Measurements from ENCODE around the gene CLEC4D.
"Not testable (repeated sequence)": the region's sequence is repeated elsewhere in the genome, so short reads cannot be mapped to it uniquely, and the experiment has no call there.

The CLEC4D gene

DNA sequence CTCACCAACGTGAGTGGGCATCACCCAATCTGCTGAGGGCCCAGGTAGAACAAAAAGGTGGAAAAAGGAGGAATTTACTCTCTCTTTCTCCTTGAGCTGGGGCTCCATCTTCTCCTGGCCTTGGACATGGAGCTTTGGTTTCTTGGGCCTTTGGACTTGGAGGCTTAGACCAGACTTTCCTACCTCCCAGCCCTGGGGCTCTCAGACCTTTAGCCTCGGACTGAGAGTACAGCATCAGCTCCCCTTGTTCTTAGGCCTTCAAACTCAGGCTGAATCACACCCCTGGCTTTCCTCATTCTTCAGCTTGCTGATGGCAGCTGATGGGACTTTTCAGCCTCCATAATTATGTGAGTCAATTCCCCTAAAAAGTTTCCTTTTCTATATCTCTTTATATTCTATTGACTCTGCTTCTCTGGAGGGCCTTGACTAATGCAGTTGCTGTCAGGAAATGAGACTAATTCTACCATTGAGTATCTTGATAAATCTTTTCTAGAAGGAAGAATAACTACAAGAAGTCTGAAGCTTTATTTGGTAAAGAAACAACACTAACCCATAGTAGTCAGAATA, 43.3 kb downstream of the CLEC4D start:
- 80% methylated on average over 2 of the region's 2 CpGs; no CpG with 5 or more reads in 1 of the 2 experiments for WGBS, 2 experiments (ENCODE audit: insufficient coverage in 2 of 2)
- peaks cover 5% of the 10 kb centered on the region for H3K9me3 ChIP-seq (ENCODE audit: control insufficient read depth, low read length)
- H3K36me3 ChIP-seq (ENCODE audit: control insufficient read depth, insufficient read depth, low read length), result no peaks in the 10 kb centered on the region
- no peaks in the 10 kb centered on the region for H3K4me1 ChIP-seq (ENCODE audit: control insufficient read depth, insufficient read depth, low read length, poor library complexity, severe bottlenecking)
- no peak overlapping the region for H3K27ac ChIP-seq (ENCODE audit: low read depth, low read length, severe bottlenecking)
- H3K4me3 ChIP-seq (ENCODE audit: extremely low read depth, insufficient read depth, low read length, poor library complexity, severe bottlenecking), result no peak overlapping the region

DNA sequence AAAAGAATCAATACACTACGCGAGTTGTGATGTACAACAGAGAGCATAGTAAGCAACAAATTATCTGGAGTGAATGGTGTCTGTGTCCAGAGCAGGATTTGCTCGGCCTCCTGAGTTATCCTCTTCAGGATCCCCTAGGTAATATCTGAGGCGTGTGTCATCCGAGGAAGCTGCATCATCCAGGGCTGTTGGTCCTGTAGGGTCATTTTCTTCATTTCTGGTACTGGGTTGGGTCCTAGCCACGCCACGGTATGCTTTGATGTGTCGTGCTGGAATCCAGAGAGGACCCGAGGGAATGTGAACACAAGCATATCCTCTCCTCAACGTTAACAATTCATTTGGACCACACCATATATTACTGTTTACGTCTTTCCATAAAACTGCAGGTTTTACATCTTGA, 46.4 kb downstream of the CLEC4D start:
- 88 to 92% methylated on average over 8 to 9 of the region's 11 CpGs for WGBS, 2 experiments (ENCODE audit: insufficient coverage in 2 of 2)
- Histone ChIP-seq H3K27ac (ENCODE audit: low read depth, low read length, severe bottlenecking) (no peak overlapping the region), H3K9me3 (ENCODE audit: control insufficient read depth, low read length) (peaks cover 12% of the 10 kb centered on the region), H3K4me1 (ENCODE audit: control insufficient read depth, insufficient read depth, low read length, poor library complexity, severe bottlenecking) (no peaks in the 10 kb centered on the region), H3K4me3 (ENCODE audit: extremely low read depth, insufficient read depth, low read length, poor library complexity, severe bottlenecking) (no peak overlapping the region), H3K36me3 (ENCODE audit: control insufficient read depth, insufficient read depth, low read length) (no peaks in the 10 kb centered on the region)

DNA sequence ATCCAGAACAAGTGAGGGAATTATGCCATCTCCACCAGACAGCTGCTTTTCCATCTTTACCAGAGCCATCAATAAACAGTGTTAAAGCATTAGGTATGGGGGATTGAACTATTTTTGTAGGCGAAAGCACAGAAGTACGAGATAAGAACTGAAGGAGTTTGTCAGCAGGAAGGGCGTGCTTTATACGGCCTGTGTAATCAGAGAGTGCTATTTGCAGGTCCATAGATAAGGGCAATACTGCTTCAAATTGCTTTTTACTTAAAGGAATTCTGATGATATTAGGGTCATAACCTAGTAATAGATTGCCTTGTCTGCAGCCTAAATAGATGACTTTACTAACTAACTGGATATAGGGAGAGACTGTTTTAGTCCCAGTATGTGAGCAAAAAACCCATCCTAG, 47.7 kb downstream of the CLEC4D start:
- no peaks in the 10 kb centered on the region for H3K36me3 ChIP-seq (ENCODE audit: control insufficient read depth, insufficient read depth, low read length)
- H3K27ac ChIP-seq (ENCODE audit: low read depth, low read length, severe bottlenecking), result no peak overlapping the region
- H3K9me3 ChIP-seq (ENCODE audit: control insufficient read depth, low read length), result peaks cover 12% of the 10 kb centered on the region
- WGBS, 2 experiments (ENCODE audit: insufficient coverage in 2 of 2), result 84 to 96% methylated on average over 4 of the region's 4 CpGs
- no peak overlapping the region for H3K4me3 ChIP-seq (ENCODE audit: extremely low read depth, insufficient read depth, low read length, poor library complexity, severe bottlenecking)
- no peaks in the 10 kb centered on the region for H3K4me1 ChIP-seq (ENCODE audit: control insufficient read depth, insufficient read depth, low read length, poor library complexity, severe bottlenecking)

DNA sequence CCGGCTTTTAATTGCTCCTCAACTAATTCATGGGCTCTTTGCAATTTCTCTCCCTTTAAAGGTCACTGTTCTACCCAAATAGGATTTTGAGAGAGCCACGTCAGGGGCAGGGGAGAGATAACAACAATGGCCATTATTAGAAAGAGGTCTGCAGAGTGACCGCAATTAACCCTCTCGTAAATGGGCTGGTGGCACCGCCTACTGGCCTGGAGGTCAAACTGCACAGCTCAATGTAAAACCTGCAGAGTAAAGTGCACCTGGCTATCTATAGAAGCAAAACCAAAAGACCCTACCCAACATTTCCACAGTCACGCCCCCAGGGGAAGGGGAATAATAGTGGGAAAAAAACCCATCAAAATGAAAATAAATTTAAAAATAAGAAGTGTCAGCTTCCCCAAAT, 49.0 kb downstream of the CLEC4D start:
- Histone ChIP-seq H3K4me3 (ENCODE audit: extremely low read depth, insufficient read depth, low read length, poor library complexity, severe bottlenecking) (no peak overlapping the region), H3K36me3 (ENCODE audit: control insufficient read depth, insufficient read depth, low read length) (no peaks in the 10 kb centered on the region), H3K4me1 (ENCODE audit: control insufficient read depth, insufficient read depth, low read length, poor library complexity, severe bottlenecking) (no peaks in the 10 kb centered on the region), H3K27ac (ENCODE audit: low read depth, low read length, severe bottlenecking) (no peak overlapping the region), H3K9me3 (ENCODE audit: control insufficient read depth, low read length) (peaks cover 12% of the 10 kb centered on the region)
- 100% methylated on average over 2 to 4 of the region's 6 CpGs for WGBS, 2 experiments (ENCODE audit: insufficient coverage in 2 of 2)

DNA sequence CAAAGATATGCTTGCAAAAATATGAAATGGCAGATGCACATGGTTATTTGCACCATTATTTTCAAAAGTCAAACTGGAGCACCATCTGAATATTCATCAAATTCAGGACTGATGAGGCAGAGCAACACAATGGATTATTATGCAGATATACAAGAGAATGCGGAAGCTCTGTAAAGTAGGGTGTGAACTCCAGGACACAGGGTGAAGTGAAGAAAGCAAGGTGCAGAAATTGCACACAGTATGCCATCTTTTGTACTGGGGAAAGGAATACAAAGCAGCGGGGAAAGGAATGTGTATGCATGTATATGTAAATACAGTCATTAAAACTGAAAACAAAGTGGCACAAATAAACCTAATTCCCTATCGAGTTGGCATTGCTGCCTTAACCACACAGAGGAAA, 50.1 kb downstream of the CLEC4D start:
- Histone ChIP-seq H3K36me3 (ENCODE audit: control insufficient read depth, insufficient read depth, low read length) (no peaks in the 10 kb centered on the region), H3K4me3 (ENCODE audit: extremely low read depth, insufficient read depth, low read length, poor library complexity, severe bottlenecking) (no peak overlapping the region), H3K27ac (ENCODE audit: low read depth, low read length, severe bottlenecking) (no peak overlapping the region), H3K9me3 (ENCODE audit: control insufficient read depth, low read length) (peaks cover 12% of the 10 kb centered on the region), H3K4me1 (ENCODE audit: control insufficient read depth, insufficient read depth, low read length, poor library complexity, severe bottlenecking) (no peaks in the 10 kb centered on the region)
- 50 to 51% methylated on average over 2 of the region's 3 CpGs for WGBS, 2 experiments (ENCODE audit: insufficient coverage in 2 of 2)

DNA sequence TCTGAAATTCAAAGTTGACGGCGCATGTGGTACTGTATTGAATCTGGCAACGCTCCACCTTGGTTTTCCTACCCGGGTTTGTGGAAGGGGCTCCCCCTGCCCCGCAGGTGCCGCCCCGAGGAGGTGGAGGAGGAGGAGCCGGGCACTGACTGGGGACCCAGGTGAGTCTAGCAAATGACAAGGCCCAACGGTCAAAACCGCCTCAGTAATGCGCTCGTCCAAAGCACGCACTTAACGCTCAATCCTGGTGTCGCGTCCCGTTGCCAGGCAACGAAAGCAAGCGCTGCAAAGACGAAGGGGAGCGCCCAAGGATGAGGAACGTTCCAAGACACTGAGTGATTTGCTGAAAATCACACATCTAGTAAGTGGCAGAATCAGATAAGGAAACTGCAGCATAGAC, 51.4 kb downstream of the CLEC4D start:
- 90 to 92% methylated on average over 17 to 20 of the region's 22 CpGs for WGBS, 2 experiments (ENCODE audit: insufficient coverage in 2 of 2)
- no peaks in the 10 kb centered on the region for H3K36me3 ChIP-seq (ENCODE audit: control insufficient read depth, insufficient read depth, low read length)

DNA sequence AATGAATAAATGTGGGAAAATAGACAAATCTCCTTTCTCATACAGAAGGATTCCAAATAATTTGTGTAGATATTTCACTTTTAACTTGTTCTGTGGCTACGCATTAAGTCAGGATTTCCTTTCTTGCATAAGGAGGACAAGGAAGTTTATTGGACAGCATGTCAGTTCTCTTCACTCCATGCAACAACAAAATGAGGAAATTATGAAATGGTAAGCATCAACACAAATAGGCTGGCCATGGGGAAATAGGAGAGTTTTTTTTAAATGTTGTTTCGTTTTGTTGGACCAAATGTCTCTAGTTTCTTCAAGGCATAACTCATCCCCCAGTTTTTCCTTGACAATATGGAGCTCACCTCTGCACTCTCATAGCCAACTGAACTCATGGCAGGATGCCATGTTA, 52.7 kb downstream of the CLEC4D start:
- H3K27ac ChIP-seq (ENCODE audit: low read depth, low read length, severe bottlenecking); H3K9me3 ChIP-seq (ENCODE audit: control insufficient read depth, low read length); H3K36me3 ChIP-seq (ENCODE audit: control insufficient read depth, insufficient read depth, low read length); H3K4me1 ChIP-seq (ENCODE audit: control insufficient read depth, insufficient read depth, low read length, poor library complexity, severe bottlenecking); H3K4me3 ChIP-seq (ENCODE audit: extremely low read depth, insufficient read depth, low read length, poor library complexity, severe bottlenecking): not testable (repeated sequence)
- no CpG with 5 or more reads among the region's 2 CpGs for WGBS, 2 experiments (ENCODE audit: insufficient coverage in 2 of 2)

More for the DNA sequence above, 51.4 kb downstream of the CLEC4D start:
- H3K4me1 ChIP-seq (ENCODE audit: control insufficient read depth, insufficient read depth, low read length, poor library complexity, severe bottlenecking), result no peaks in the 10 kb centered on the region
- no peak overlapping the region for H3K4me3 ChIP-seq (ENCODE audit: extremely low read depth, insufficient read depth, low read length, poor library complexity, severe bottlenecking)
- no peak overlapping the region for H3K27ac ChIP-seq (ENCODE audit: low read depth, low read length, severe bottlenecking)
- peaks cover 12% of the 10 kb centered on the region for H3K9me3 ChIP-seq (ENCODE audit: control insufficient read depth, low read length)

DNA sequence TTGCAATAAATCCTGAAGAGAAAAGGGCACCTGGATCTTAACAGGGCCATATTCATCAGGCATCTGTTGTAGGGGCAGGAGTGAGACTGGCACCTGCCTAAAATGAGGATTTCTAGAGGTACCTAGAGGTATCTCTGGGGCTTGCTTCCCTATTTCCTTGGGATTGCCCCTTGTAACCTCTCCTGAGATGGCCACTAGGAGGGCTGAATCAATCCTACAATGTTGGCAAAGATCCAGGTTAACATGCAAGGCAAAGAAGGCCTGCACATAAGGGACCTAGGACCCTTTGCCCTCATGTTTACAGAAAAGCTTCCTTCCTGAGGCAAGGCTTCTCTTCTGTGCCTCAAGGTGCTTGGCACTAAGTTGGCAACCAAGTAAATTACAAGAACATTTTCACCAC, 53.2 kb downstream of the CLEC4D start:
- peaks cover 8% of the 10 kb centered on the region for H3K9me3 ChIP-seq (ENCODE audit: control insufficient read depth, low read length)
- no peak overlapping the region for H3K27ac ChIP-seq (ENCODE audit: low read depth, low read length, severe bottlenecking)
- no peak overlapping the region for H3K4me3 ChIP-seq (ENCODE audit: extremely low read depth, insufficient read depth, low read length, poor library complexity, severe bottlenecking)
- no peaks in the 10 kb centered on the region for H3K4me1 ChIP-seq (ENCODE audit: control insufficient read depth, insufficient read depth, low read length, poor library complexity, severe bottlenecking)
- H3K36me3 ChIP-seq (ENCODE audit: control insufficient read depth, insufficient read depth, low read length), result no peaks in the 10 kb centered on the region
